Ovary (tissue), 3 donors: ENCODE results near the gene PURA.

Source experiments
- POLR2A ChIP-seq: fragments of 450-650 bp; IDR thresholded peaks from one replicate; pipeline ENCODE4 v1.6.1; 2017; ENCODE audit warnings: antibody characterized with exemption, mild to moderate bottlenecking, moderate library complexity
- TF ChIP-seq, protein P1 (sequence below), 3 donors: fragments of 450-650 bp in 2 of 3; fragments of 200-600 bp in 1 of 3; IDR thresholded peaks; one replicate each; pipeline versions ENCODE4 v1.5.1 to v1.8.0; 2016 to 2022; ENCODE audit warnings: antibody characterized with exemption in 3 of 3, mild to moderate bottlenecking in 1 of 3
- donor health status: DM: no; HTN: no; CAD: no.

- TF ChIP-seq, protein P1, sequence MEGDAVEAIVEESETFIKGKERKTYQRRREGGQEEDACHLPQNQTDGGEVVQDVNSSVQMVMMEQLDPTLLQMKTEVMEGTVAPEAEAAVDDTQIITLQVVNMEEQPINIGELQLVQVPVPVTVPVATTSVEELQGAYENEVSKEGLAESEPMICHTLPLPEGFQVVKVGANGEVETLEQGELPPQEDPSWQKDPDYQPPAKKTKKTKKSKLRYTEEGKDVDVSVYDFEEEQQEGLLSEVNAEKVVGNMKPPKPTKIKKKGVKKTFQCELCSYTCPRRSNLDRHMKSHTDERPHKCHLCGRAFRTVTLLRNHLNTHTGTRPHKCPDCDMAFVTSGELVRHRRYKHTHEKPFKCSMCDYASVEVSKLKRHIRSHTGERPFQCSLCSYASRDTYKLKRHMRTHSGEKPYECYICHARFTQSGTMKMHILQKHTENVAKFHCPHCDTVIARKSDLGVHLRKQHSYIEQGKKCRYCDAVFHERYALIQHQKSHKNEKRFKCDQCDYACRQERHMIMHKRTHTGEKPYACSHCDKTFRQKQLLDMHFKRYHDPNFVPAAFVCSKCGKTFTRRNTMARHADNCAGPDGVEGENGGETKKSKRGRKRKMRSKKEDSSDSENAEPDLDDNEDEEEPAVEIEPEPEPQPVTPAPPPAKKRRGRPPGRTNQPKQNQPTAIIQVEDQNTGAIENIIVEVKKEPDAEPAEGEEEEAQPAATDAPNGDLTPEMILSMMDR (IDR thresholded peaks at IDR 0.05), result no peak
- TF ChIP-seq POLR2A, result no peak
Measured at GRCh38 chr5:140174014-140174413, 60.1 kb downstream of the PURA start.
